GM18505 (cell line): ENCODE measurements around the gene ANXA2.
"Not testable (repeated sequence)": the region's sequence is repeated elsewhere in the genome, so short reads cannot be mapped to it uniquely, and the experiment has no call there.

Source experiments
- ATAC-seq: cut with Tn5 transposase; IDR thresholded peaks from one replicate; pipeline ENCODE4 v1.9.1; 2021; ENCODE audit not compliant: unreplicated experiment
- POLR2A ChIP-seq: IDR thresholded peaks from 4 replicates; pipeline ENCODE4 v1.6.1; 2011; ENCODE audit warnings: borderline replicate concordance; ENCODE audit not compliant: insufficient read depth, insufficient read length; ENCODE audit errors: extremely low read depth

The ANXA2 gene

DNA sequence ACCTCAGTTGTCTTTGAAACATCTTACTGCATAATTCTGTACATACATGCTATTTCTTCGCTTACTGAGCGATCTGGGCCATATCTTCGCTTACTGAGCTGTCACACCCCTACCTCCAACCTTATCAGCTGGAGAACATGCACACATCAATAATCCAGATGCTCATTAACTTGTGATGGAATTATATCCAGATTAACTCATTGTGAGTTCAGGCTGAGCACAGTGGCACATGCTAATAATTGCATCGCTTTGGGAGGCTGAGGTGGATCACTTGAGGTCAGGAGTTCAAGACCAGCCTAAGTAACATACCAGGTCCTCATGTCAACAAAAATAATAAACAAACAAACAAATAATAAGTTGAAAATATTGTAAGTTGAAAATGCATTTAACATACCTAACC, 19.3 kb upstream of the ANXA2 start:
- no peak for TF ChIP-seq POLR2A
- no peak for ATAC-seq

DNA sequence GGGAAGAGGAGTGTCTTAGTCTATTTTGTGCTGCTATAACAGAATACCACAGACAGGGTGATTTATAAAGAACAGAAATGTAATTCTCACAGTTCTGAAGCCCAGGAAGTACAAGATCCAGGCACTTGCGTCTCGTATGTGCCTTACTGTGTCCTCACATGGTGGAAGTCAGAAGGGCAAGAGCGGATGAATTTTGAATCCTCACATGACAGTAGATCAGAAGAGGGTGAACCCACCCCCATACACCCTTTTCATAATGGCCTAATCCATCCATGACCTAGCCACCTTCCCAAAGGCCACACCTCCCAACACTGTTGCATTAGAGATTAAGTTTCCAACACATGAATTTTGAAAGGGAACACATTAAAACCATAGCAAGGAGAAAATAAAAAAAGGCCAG, 18.7 kb upstream of the ANXA2 start:
- no peak for ATAC-seq
- TF ChIP-seq POLR2A: no peak

DNA sequence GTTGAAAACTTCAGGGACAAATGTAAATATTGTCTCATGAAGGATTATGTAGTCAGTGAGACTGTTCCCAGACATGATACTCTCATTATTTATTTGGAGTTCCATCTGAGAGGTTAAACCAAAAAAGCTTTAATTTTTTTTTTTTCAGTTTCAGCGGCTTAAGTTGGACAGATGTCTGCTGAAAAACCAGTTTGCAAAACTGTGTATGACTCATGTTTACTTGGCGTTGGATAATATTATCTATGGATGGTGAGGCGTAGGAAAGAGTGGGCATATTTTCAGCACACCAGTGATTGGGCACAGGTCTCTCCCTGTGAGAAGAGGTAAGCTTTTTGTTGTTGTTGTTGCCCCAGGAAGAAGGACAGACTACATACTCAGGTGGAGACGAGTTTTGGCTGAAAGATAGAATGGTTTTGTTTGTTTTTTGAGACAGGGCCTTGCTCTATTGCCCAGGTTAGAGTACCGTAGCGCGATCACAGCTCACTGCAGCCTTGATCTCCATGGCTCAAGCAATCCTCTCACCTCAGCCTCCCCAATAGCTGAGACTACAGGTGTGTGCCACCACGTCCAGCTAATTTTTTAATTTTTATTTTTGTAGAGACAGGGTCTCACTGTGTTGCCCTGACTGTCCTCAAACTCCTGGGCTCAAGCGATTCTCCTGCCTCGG, 16.4 kb upstream of the ANXA2 start:
- ATAC-seq: no peak
- no peak for TF ChIP-seq POLR2A

DNA sequence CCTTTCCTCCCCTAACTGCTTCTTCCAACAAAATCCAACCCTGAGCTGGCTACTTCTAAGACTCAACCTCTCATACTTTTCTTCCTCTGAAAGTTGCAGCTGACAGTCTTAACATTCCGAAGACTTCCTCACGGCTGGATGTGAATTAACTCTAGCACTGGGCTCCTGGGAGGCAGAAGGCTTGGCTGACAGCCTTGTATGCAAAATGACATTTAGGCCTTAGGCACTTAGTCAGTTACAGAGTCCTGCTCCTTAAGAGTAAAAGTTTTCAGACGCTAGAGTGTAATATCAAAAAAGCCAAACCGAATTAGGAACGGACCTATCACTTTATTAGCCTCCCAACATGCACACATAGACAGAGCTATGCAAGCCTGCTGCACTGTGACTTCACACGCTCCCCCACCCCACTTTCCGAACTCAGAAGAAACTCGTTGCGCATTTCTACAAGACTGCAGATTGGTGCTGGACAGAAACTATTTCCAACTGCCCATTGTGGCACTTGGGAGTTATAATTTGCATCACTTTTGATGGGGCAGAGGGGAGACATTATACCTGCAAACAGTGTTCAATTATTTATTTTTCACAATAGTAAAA, 15.5 kb upstream of the ANXA2 start:
- ATAC-seq: no peak
- no peak for TF ChIP-seq POLR2A

DNA sequence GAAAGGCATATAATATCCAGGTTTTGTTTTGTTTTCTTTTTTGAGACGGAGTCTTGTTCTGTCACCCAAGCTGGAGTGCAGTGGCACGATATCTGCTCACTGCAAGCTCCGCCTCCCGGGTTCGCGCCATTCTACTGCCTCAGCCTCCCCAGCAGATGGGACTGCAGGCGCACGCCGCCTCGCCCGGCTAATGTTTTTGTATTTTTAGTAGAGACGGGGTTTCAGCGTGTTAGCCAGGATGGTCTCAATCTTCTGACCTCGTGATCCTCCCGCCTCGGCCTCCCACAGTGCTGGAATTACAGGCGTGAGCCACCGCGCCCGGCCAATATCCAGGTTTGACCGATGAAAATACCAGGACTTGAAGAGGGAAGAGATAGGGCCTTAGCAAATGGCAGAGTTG, 15.0 kb upstream of the ANXA2 start:
- ATAC-seq: not testable (repeated sequence)

DNA sequence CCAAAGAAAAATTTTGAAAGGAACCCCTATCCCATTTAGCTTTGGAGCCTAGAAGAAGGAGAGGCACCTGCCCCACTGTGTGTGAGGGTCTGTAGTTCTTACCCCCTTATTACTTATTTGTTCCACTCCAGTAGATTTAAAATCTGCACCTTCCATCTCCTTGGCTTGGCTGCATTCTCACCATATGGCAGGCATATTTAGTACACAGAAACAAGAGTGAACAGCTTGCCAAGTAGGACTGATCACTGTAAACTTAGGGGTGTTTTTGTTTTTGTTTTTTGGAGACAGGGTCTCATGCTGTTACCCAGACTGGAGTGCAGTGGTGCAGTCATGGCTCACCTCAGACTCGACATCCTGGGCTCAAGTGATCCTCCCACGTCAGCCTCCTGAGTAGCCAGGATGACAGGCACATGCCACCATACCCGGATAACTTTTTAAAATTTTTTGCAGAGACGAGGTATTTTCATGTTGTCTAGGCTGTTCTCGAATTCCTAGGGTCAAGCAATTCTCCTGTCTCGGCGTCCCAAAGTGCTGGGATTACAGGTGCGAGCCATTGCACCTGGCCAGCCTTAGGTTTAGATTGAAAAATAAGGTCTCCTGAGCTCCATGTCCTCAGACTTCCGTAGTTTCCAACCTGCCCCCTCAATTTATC, 14.1 kb upstream of the ANXA2 start:
- no peak for TF ChIP-seq POLR2A
- no peak for ATAC-seq

DNA sequence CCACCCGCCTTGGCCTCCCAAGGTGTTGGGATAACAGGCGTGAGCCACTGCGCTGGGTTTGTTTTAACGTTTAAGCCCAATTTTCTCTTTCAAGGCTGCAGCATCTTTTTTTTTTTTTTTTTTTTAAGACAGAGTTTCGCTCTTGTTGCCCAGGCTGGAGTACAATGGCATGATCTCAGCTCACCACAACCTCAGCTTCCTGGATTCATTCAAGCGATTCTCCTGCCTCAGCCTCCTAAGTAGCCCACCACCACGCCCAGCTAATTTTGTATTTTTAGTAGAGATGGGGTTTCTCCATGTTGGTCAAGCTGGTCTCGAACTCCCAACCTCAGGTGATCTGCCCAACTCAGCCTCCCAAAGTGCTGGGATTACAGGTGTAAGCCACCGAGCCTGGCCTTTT, 12.6 kb upstream of the ANXA2 start:
- ATAC-seq: not testable (repeated sequence)

DNA sequence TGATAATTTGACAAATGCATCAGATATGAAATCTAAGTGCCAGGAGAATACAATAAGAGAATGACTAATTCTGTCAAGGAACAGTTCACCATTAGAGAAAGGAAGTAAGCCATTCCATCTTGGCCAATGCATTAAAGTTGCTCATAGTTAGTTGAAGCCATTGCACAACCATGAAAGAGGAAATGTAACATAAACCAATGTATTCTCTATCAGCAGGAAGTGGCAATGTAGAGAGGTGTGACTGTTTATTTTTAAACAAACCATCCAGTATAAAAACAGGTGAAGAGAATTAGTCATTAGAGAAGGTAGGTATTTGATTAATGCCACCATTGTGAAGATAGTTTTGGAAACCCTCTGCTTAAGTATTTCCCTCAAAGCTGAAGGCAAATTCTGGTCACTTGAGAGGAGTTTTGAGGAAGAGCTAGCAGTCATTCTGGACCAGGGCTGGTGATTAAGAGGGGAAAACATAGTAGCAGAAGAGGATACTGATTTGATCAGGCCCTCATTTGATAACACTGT, 10.7 kb upstream of the ANXA2 start:
- no peak for ATAC-seq
- TF ChIP-seq POLR2A: no peak

DNA sequence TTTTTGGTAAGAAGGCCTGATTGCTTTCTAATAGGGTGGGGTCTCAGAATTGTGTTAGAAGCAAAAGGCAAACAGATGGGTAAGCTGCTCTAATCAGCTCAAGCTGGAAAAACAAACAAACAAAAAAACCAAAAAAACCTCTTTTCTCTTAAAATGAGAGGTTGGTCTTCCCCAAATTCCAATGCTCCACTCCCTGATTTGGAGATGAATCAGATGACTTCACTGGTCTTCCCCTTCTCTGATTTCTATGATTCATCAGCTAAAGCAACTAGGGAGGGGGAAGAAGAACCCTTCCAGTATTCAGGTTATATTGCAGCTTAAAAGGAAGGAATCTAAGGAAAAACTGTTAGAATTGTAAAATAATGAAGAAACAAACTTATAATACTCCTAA, 9.6 kb upstream of the ANXA2 start:
- no peak for TF ChIP-seq POLR2A
- ATAC-seq: no peak

DNA sequence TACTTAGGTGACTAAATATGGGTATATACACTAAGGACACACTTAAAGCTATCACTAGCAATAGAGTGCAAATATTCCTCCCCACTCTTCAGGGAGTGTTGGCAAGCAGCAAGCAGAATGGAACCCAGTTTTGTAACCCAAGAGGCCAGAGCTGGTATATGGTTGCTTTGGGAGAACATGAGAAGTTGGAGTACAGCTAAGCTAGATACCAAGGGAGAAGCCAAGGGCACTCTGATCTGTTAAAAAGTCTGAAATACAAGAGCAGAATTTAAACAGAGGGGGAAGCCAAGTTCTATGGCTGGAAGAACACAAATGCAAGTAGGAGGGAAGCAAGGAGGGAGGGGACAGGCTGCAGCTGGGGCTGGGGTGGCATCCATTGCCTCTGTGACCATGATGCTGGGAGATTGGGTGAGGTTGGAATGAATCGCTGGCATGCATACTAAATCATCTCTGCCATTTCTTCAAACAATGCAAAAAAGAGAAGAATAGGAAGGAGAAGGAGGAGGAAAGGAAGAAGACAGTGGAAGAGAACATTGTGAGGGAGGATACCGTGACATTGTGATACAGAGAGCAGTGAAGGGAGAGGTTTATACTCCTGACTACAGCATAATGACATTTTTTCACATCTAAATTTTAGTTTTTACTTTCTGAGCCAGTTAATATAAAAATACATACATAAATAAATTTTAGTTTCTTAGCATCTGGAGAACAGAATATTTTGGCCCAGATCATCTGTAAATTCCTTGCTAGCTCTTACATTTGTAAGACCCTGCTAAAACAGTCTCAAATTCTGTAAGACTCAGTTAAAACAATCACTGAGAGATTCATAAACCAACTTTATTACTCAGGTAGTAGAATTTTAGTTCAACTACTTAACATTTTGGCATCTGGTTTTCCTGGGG, 9.0 kb upstream of the ANXA2 start:
- no peak for TF ChIP-seq POLR2A
- ATAC-seq: no peak

DNA sequence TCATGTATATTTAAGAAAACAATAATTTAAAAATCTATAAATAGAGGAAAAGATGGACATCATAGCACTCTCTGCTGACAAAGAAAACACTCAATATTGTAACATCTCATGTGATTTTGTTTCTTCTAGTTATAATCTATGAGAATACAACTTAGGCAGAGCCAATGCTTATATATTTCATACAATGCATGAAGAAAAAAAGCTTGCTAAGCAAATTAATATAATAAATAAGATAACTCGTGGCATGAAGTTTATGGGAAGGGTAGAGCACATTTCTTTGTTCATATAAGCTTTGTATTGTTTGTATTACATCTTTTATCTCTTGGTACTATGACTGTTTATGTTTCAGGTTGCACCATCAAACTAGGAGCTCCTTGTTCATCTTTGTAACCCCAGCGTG, 7.6 kb upstream of the ANXA2 start:
- no peak for ATAC-seq
- no peak for TF ChIP-seq POLR2A

DNA sequence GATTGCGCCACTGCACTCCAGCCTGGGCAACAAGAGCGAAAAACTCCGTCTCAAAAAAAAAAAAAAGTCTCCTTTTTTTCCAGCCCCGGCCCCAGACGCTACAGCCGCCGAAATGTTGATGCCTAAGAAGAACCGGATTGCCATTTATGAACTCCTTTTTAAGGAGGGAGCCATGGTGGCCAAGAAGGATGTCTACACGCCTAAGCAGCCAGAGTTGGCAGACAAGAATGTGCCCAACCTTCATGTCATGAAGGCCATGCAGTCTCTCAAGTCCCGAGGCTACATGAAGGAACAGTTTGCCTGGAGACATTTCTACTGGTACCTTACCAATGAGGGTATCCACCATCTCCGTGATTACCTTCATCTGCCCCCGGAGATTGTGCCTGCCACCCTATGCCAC, 6.6 kb upstream of the ANXA2 start:
- not testable (repeated sequence) for ATAC-seq

DNA sequence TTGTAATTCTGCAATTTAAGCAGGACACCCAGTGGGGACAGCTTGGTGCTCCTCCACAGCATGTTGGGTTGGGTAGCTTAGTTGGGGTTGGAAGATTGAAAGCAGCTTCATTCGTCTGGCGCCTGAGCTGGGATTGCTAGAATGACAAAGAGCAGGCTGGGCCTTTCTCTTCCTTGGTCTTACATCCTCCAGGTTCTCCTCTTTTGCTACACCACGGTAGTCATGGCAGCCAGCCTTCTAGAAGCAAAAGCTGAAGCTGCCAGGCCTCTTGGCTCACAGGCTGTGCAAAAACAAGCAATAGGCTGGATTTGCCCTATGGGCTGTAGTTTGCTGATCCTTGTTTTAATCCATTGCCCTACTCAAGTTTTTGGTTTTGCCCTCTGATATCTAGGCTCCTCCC, 3.2 kb upstream of the ANXA2 start:
- TF ChIP-seq POLR2A: no peak
- ATAC-seq: no peak

DNA sequence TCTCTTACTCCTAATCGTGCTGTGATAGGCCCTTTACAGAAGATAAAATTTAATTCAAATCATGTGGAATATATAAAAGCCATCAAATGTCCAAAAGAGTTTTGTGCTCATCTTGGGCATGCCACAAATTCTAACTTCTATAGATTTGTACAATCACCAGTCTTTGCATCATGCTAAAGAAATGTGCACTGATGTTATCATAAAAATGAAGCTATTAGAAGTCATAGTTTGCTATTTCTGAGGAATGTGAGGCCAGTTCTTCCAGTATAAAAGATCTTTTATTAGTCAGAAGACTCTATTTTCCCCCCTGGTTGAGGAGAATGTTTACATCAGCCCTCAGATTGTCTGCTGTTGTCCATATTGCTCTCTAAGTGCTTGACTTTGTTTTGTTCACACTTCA, 2.1 kb upstream of the ANXA2 start:
- no peak for TF ChIP-seq POLR2A
- no peak for ATAC-seq
